Activated CD4-positive, alpha-beta T cell treated with anti-CD3 and anti-CD28 coated beads, Interleukin-2, amount 50 U/mL, for 24 hours (primary cell): Measurements from ENCODE around the gene RAD54L2.
"Not testable (repeated sequence)": the region's sequence is repeated elsewhere in the genome, so short reads cannot be mapped to it uniquely, and the experiment has no call there.

Source experiments
- DNase-seq, 2 donors: peaks; one replicate each; pipeline ENCODE4 v3.0.0-alpha.2; 2020; ENCODE audit warnings: low read depth in 1 of 2, low spot score in 1 of 2

RAD54L2 gene

GRCh38 chr3:51539291-51539941, 897 bp downstream of the RAD54L2 start:
- DNase-seq: peak; percentile 11 to 29

- DNase-seq: not testable (repeated sequence)
Observed at GRCh38 chr3:51542596-51542995, 4.1 kb downstream of the RAD54L2 start.

- no peak for DNase-seq
Observed at GRCh38 chr3:51544011-51544775, 5.7 kb downstream of the RAD54L2 start.

DNA sequence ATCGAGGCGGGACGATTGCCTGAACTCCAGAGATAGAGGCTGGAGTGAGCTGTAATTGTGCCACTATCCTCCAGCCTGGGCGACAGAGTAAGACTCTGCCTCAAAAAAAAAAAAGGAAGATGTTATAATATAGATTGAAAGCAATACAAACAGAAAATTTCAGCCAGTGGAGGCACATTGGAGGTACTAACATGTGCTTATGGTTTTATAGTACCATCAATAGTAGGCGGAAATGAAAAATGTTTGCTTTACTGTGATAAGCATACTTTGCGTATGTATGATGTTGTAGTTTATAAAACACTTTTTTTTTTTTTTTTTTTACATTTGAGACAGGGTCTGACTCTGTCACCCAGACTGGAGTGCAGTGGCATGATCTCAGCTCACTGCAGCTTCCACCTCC, 8.8 kb downstream of the RAD54L2 start:
- DNase-seq: no peak

DNA sequence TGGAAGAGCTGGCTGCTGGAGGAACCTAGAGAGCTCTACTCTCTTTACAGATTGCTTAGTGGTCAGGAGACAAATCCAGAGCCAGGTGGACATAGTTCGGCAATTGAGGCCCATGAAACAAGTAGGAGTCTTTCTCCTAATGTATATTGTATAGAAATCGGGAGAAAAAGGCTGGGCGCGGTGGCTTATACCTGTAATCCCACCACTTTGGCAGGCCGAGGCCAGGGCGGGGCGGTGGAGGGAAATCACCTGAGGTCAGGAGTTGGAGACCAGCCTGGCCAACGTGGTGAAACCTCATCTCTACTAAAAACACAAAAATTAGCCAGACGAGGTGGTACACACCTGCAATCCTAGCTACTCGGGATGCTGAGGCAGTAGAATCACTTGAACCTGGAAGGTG, 10.8 kb downstream of the RAD54L2 start:
- DNase-seq: no peak

- no peak for DNase-seq
Observed at GRCh38 chr3:51550080-51550819, 11.7 kb downstream of the RAD54L2 start.

DNA sequence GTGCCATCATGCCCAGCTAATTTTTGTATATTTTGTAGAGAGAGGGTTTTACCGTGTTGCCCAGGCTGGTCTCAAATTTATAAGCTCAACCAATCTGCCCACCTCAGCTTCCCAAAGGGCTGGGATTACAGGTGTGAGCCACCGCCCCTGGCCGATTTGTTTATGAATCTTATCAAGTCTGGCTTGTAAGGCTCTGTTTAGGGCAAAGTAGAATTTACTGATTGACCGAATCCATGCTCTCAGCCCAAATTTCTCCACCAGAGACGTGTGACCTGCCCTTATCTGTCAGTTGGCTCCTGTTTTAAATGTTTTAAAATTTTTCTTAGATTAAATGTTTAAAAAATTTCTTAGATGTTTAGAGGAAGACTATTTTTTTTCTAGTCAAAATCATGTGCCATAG, 19.5 kb downstream of the RAD54L2 start:
- no peak for DNase-seq

GRCh38 chr3:51559411-51559888, 20.9 kb downstream of the RAD54L2 start:
- DNase-seq: no peak

DNA sequence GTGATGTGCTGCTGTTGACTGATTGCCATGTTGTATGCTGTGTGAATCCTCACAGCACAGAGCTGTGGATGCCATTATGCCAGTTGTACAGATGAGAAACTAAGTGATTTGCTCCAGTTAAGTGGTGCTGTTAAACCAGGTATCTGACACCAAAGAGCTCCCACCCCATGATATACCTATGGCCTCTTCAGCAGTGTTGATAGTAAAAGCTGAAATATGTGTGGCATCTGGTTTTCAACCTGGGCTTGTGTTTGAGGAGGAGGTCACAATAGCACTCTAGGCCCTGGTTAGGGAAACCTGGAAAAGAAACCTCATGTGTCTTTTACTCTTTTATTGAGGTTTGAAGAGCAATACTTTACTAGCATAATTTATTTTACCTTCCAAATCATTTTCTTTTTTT, 21.4 kb downstream of the RAD54L2 start:
- DNase-seq: no peak

GRCh38 chr3:51562403-51562802, 23.9 kb downstream of the RAD54L2 start:
- DNase-seq: not testable (repeated sequence)

- no peak for DNase-seq
Observed at GRCh38 chr3:51568036-51568435, 29.5 kb downstream of the RAD54L2 start.

GRCh38 chr3:51568996-51569395, 30.5 kb downstream of the RAD54L2 start:
- no peak for DNase-seq

GRCh38 chr3:51578238-51578637, 39.7 kb downstream of the RAD54L2 start:
- no peak for DNase-seq

DNA sequence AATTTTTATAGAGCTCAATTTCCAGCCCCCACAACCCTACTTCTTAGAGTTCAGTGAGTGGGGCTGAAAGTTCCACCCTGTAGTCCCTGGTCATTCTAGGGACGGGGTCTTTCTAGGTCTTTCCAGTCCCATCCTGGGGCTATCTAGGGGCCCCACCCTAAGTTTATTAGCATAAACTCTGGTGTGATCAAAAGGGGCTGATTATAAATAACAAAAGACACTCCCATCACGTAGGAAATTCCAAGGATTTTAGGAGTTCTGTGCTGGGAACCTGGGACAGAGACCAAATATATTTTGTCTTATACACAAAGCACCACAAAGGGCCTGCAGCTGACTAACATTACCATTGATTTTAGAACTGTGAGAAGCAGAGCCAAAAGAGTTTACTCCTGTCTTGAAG, 41.9 kb downstream of the RAD54L2 start:
- DNase-seq: no peak

GRCh38 chr3:51581524-51581923, 43.0 kb downstream of the RAD54L2 start:
- DNase-seq: no peak

GRCh38 chr3:51585197-51585596, 46.7 kb downstream of the RAD54L2 start:
- DNase-seq: no peak

- DNase-seq: no peak
Observed at GRCh38 chr3:51585871-51586270, 47.4 kb downstream of the RAD54L2 start.
